HG02852 (cell line): Measurements from ENCODE around the gene PDX1.

Source experiments
- ATAC-seq: cut with Tn5 transposase; IDR thresholded peaks from one replicate; pipeline ENCODE4 v1.9.1; 2021; ENCODE audit warnings: mild to moderate bottlenecking, moderate library complexity; ENCODE audit not compliant: unreplicated experiment

PDX1 gene

DNA sequence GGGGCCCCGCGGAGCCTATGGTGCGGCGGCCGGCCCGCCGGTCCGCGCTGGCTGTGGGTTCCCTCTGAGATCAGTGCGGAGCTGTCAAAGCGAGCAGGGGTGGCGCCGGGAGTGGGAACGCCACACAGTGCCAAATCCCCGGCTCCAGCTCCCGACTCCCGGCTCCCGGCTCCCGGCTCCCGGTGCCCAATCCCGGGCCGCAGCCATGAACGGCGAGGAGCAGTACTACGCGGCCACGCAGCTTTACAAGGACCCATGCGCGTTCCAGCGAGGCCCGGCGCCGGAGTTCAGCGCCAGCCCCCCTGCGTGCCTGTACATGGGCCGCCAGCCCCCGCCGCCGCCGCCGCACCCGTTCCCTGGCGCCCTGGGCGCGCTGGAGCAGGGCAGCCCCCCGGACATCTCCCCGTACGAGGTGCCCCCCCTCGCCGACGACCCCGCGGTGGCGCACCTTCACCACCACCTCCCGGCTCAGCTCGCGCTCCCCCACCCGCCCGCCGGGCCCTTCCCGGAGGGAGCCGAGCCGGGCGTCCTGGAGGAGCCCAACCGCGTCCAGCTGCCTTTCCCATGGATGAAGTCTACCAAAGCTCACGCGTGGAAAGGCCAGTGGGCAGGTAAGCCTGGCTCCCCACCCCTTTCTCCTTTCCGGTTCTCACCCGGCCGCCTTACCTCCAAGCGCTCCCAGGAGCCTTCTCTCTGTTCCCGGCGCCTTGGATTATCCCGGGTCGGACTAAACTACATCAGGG lies at the start of gene PDX1:
Gene PDX1, plus strand, starts transcription at position 67 of the 743 bp plus-strand sequence. Its CDS starts 139 bp downstream, at position 206.
- ATAC-seq = no peak

DNA sequence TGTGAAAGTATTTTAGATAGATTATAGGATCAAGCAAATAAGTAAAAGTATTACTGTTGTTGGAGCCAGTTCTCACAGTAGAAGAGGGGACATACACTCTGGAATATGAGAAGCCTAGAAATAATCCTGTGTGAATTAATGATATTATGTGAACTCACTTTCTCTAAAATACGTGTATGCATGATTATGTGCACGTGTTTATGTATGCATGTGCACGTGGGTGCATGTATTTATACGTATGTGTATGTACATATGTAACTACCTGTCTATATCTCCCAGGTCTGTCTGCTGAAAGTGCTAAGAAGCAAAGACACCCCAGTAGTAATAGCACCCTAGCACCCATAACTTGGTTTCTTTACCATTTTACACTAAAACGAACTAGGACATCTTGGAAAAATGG lies 41.5 kb upstream of the PDX1 start:
- ATAC-seq = no peak

DNA sequence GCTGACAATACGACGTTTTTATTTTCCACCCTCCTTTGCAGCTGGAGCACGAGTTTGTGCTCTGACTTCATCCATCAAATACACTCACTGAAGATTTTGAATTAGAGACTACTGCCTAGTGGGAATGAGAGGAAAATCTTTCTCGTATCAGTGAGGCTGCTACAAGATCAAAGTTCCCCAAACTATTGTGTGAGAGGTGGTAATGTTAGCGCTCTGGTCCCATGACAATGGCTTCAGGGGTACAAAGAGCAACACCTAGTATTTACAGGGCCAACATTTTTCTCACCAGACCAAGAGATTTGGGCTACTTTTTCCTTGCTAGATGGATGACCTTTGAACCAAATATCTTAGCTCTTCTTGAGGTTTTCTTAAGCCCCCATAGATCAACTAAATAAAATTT lies 30.3 kb upstream of the PDX1 start:
- ATAC-seq = no peak

DNA sequence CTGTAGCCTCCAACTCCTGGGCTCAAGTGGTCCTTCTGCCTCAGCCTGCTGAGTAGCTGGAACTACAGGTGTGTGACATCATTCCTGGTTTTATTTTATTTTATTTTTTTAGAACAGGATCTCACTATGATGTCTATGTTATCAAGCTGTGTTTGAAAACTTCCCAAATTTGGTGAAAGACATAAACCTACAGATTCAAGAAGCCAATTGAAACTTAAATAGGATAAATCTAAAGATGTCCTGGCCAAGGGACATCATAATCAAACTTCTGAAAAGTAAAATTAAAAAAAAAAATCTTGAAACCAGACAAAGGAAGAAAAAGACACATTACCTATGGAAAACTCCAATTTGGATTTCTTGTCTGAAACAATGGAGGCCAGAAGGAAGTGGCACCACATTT lies 23.1 kb upstream of the PDX1 start:
- no peak for ATAC-seq

DNA sequence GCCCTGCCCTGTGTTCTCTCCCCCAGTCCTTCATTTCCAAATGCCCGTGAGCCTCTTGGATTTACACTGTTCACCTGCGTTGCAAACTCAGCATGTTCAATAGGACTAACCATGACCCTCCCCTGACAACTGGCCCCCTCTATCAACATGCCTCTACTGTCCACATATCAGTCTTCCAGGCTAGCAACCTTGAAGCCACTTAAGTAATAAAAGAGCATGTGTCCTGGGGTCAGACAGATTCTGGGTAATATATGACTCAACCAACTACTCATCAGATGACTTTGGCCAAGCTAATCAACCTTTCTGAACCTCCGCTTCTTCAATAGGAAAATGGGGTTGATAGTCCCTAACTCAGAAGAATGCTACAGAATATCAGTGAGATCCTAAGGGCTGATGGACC lies 15.1 kb upstream of the PDX1 start:
- no peak for ATAC-seq

DNA sequence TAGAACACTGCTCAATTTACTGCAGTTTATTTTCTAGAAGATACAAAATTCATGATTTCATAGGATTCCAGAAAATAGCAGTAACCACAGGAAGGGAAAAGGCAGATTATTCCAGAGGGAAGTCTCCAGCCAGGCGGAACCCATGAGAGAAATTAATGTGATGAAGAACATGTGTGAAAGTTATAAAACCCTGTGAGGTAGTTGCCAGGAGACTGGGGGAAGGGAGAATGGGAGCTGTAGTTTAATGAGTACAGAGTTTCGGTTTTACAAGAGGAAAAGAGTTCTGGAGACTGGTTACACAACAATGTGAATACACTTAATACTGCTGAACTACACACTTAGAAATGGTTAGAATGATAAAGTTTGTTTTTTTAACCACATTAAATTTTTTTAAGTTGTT lies 14.2 kb upstream of the PDX1 start:
- no peak for ATAC-seq

DNA sequence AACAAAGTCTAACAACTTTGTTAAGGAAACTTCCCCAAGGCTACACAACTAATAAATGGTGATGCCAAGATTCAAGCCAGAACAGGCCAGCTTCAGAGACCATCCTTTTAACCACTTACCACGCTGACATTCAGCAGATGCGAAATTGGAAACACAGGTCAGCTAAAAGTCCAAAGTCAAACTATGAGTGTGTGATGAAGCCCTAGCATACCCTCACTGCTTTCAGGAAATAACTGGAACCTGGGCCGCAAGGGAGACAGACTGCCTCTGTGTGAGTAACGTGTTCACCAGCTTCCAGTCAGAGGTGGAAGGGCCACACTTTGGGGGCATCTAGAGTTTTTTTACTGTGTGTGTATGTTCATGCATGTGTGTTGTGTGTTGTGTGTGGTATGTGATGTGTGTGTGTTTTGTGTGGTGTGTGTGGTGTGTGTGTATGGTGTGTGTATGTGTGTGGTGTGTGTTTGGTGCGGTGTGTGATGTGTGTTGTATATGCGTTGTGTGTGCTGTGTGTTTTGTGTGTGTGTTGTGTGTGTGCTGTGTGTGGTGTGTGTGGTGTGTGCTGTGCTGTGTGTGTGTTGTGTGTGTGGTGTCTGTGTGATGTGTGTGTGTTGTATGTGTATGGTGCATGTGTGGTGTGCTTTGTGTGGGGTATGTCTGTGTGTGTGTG lies 12.5 kb upstream of the PDX1 start:
- ATAC-seq = no peak

DNA sequence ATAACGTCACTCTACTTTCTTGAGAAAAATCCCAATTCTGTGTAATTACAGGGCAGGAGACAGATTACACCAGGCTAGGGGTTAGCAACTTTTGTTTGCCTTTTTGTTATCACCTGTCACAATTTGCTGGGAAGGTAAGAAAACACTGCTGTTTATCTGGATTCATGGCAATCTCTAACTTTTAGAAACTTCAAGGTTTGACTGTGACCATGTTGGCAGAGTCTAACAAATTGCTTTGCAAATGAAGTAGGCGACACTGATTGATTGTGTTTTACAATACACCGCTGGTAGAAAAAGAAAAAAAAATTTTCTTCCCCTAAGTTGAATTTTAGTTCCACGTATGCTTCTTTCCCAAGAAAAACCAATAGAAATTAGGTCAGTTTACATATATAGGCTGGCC lies 10.4 kb upstream of the PDX1 start:
- no peak for ATAC-seq

DNA sequence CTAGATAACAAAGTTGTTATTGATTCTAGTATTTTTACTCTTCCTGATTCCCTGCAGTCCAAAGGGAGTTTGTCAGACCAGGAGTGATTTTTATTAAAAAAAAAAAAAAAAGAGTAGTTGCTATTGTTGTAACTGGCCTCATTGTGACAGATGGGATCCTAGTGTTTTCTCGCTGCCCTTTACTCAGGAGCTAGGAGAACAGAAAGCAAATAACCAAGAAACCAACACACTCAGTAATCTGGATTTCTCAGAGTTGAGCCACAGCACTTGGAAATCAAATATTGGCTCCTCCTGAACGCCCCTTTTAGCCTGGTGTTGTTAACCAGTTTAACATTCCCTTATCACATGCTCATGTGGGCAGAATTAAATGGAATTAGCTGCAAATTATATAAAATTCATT lies 8.3 kb upstream of the PDX1 start:
- ATAC-seq = no peak

DNA sequence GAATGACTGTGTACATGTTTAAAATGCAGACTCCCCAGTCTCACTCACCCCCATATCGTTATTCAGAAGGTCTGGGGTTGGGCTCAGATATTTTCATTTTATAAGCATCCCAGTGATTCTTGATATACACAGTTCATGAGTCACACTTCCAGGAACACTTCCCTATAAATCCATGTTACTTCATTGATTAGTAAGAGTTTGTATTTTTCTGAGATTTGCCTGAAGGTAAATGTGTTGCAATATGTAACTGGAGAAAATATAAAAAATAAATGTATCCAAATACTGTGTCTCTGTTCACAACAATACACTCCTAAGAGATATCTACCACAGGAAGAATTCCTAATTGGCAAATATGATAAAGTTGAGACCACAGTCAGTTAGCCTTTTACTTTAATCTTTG lies 6.6 kb upstream of the PDX1 start:
- ATAC-seq = no peak

DNA sequence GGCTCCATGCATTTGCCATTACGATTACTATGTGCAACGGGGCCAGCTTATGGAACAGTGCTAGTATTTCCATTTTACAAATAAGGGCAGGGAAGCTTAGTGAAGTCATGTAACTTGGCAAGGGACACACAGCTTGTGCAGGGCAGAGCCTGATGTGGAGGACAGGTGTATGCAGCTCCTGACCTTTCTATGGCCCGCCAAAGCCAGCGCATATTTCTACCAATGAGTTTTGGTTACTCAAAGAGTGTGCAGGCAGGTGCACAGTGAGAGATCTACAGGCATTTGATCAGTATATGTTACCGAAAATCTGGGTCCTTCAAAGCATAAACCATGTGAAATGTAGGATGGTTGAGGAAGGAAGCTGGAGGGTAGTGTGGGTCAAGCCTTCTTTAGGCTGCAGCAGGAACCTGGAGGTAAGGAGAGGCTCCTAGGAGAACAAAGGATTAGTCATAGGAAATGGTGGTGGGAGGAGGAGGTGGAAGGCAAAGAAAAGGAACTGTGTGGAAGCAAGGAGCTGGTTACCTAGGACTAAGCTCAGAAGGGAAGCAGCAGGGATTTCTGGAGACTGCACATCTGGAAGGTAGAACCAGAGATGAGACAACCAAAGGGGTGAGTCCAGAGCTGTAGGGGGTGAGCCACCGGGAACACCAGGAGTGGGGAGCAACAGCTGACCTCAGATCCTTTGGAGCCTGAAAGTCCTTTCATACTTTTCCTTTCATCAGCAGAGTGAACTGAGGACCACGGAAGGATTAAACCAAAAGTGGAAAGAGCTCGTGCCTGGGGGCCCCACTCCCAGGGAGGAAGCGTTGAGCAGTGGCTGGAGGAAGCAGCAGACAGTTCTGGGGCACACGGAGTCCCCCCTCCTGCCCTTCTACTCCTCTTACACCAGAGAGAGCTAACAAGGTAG lies 4.2 kb upstream of the PDX1 start:
- ATAC-seq = no peak

DNA sequence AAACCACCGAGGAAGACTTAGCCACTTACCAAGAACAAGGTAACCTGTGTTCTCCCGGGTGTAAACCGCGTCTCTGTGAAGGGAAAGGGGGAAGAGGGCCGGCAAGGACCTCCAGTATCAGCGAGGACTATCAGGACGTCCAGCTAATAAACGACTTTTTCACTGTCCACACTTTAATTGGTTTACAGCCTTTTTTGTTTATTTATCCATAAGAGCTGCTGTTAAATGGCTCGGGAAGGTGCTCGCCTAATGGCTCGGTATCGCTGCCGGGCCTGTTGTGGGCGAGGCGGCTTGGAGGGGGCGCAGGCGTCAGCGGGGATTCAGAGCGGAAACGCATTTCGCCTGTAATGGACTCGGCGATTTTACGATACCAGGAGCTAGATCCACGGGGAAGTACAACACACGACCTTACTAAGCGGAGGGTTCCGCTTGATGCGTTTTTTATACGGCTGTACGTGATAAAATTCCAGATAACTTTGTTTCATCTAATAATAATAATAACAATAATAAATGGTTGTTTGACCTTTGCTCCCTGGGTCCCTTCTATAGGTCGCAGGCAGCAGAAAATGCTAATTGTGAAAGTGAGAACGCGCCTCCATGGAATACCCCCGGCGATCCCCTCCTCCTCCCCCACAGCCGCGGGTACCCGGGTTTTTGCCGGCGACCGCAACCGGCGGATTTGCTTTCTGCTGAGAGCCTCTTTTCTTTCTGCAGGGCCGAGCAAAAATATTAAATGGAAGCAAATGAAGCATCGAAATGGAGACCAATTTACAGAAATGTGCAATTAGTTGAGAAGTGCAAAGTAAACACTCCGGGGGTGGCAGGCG lies 2.5 kb upstream of the PDX1 start:
- ATAC-seq = no peak

DNA sequence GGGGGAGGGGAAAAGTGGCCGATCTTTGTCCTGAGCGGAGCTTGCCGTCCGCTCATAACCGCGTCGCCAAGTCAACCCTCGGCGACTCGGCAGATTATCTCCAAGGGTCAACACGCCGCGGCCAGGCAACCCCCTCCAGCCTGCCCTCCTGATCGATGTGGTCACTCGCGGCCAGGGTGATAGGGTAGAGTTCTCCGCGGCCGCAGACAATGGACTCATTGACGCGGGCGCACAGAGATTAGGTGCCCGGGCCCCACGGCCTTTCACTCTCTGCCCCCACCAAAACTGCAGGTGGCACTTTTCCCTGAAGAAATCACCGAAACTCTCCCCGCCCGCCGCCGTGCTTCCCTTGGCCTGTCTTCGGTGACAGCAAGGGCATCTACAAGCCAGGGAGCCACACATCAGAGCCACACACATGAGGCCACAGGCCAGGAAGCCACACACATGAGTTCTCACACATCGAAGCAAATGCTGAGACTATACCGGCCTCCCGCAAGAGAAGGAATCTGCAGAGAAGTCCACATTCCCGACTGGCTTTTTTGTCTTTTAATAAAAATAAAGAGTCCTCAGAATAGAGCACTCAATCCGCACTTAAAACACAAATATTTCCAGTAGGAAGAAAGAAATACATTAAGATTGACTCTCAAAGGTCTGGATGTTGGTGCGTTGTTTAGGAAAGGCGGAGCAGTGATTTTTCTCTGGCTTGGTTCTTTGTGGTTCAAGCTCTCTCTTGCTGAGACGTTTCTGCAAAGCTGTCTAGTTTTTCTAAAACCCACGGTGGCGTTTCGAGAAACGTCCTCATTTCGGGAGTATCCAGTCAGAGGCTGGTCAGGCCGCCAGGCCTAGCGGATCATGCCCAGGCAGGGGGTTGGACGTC lies 1.5 kb upstream of the PDX1 start:
- no peak for ATAC-seq

DNA sequence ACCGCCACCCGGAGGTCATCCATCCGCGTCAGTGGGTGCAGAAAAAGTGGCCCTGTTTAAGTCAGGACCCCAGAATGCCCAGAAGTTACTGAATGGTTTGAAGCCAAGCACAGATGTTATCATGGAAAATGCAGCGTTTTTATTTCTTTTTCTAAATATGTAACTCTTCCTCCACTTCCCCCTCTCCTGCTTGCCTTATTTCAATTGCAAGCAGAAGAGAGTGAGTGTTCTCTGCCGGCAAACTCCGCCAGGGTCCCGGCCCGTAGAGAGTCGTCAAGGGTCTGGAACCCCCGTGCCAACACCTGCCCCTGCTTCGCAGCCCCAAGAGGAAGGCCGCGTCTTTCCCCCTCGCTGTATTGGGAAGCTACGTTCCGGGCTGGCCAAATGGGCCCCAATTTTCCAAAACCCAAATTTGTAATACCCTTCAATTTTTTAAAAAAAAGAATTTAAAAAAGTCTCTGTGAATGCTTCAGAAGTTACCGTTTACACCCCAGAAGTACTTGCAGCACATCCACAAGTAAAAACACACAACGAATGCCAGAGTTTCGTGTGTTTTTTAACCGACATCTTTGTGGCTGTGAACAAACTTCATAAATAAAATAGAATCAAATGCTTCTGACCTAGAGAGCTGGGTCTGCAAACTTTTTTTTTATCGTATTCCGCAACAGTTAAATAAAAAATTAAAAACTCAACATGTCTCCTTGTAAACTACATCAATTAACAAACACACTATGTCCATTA lies 712 bp upstream of the PDX1 start:
- no peak for ATAC-seq

DNA sequence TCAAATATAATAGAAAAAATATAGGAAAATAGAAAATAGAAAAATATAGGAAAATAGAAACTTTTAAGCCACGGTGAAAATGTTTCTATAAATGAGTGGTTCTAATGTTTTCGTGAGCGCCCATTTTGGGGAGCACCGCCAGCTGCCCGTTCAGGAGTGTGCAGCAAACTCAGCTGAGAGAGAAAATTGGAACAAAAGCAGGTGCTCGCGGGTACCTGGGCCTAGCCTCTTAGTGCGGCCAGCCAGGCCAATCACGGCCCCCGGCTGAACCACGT lies 204 bp upstream of the PDX1 start:
- ATAC-seq = no peak

DNA sequence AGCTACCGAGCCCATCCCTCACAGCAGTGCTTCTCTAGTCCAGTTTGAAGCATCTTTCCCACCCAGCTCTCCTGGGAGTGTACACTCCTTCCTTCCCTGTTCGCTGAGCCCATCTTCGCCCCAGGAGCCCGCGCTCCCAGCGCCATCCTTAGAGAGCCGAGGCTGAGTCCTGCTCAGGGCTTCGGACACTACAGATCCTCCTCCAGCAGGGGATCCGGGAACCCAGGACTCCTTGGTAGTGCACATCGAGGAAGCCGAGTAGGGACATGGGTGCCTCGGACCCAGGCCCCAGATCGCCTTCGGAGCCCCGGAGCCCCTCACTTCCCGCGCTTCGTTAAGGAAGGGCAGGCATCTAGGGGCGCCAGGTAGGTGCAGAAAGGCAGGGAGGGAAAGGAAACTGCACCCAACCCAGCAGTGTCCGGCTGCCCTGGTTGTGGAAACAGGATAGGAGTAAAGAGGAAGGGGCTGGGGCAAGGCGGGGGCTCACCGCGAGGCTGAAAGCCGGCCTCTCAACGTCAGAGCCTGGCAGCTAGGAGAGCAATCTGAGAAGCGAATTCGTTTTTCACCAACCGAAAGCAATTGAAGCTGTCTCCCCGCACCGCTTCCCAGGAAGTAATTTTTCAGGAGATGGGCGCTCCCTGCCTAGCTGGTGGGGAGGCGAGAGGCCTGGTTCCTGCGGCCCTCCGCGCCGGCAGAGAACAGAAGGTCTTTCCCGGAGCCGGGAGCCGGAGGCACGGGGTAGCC lies 1.0 kb downstream of the PDX1 start:
- ATAC-seq = no peak

DNA sequence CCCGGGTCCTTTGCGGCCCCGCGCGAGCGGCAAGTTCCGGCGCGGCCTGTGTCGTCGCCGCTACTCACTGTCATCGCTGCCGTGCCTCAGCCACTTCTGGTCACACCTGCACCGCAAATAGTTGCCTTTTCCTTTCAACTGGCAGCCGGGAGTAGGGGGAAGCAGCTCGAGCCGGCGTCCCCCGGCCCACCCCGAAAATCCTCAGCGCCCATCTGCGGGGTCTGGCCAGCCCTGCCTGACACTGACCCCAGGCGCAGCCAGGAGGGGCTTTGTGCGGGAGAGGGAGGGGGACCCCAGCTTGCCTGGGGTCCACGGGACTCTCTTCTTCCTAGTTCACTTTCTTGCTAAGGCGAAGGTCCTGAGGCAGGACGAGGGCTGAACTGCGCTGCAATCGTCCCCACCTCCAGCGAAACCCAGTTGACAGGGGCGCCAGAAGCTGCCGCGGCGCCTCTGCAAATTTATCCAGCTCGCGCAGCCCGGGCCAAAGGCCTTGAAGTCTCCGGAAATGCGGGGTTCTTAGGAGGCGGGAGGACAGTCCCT lies 1.7 kb downstream of the PDX1 start:
- ATAC-seq = no peak
